Skin epidermis (tissue), 12 donors: ENCODE results near the gene GRB7.
"Not testable (repeated sequence)": the region's sequence is repeated elsewhere in the genome, so short reads cannot be mapped to it uniquely, and the experiment has no call there.

Source experiments
- H3K27ac ChIP-seq, 21 experiments: fragments of 200-600 bp; sonication (generic) in 11 of 21; one replicate each; pipeline ENCODE4 v1.5.0; 2020; ENCODE audit warnings: mild to moderate bottlenecking in 3 of 21, inconsistent platforms in 2 of 21, moderate library complexity in 2 of 21
- H3K4me3 ChIP-seq, 7 experiments: fragments of 200-600 bp; sonication (generic) in 2 of 7; one replicate each; pipeline ENCODE4 v1.5.0; 2020; ENCODE audit warnings: inconsistent platforms in 2 of 7, mild to moderate bottlenecking in 2 of 7, moderate library complexity in 1 of 7

Gene GRB7

GRCh38 chr17:39746145-39746461, 8.4 kb downstream of the GRB7 start:
- Histone ChIP-seq H3K4me3 (no peak overlapping the region), H3K27ac (no peak overlapping the region)

GRCh38 chr17:39747745-39748144, 10.0 kb downstream of the GRB7 start:
- no peak overlapping the region for H3K27ac ChIP-seq
- H3K4me3 ChIP-seq = no peak overlapping the region

GRCh38 chr17:39748444-39749034, 10.8 kb downstream of the GRB7 start:
- not testable (repeated sequence) for H3K27ac ChIP-seq, H3K4me3 ChIP-seq

DNA sequence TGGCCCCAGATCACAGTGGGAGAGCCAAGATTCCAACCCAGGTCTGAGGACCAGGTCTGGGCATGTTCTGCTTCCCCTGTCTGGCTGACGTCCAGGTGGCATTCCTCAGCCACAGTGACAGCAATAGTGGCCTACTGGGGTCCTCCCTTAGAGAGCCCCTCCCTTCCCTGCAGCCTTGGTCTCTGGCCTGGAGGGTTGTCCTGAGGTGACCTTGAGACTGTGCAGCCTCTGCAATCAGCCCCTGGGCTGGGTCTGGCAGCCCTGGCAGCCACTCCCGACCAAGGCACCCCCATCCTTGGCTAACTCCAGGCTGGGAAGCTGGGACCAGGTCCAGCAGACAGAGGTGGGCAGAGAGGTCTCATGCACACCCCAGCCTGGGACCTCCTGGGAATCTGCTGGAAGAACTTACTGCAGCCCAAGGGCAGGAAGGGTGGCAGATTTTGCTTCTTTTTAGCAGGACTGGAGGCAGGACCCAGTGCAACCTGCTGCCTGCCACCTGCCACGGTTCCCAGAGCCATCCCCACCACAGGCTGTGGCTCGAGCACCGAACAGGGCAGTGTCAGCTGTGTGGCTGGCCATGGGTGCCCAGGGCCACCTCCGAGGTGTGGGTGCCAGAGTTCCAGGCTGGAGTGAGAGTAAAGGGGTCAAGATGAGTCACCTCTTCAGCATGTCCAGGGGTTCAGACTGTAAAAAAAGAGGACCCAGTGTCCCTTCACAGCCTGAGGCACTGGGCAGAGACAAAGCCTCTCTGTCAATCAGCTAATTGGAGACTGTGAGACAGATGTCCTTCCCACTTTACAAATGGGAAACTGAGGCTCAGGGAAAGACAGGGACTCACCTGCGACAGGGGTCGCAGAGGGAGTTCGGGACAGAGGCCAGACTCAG, 12.6 kb downstream of the GRB7 start:
- Histone ChIP-seq H3K27ac (peak overlapping the region in 1 of 21 experiments; percentile 1), H3K4me3 (no peak overlapping the region)

DNA sequence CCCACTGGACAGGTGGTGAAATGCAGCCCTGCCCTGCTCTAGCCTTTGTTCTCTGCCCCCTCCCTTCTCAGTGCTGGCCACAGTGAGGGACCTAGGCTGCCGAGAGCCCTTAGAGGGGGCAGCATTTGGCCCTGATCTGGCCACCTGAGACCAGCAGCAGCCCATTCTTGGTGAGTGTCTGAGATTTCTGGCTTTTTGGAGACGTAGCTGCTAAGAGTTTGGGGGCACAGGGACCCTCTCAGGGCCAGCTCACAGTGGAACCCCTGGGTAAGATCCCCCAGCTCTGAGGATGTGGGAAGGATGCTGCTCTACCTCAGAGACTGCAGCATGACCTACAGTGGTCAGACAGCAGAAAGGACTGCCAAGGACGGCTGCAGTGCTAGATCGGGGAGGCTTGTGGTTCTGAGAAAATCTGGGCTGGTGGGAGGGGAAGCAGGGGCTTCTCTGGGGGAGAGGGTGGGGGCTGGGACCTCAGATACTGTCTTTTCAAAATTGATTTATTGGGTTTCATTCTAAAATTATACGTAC, 13.3 kb downstream of the GRB7 start:
- H3K27ac ChIP-seq = no peak overlapping the region

DNA sequence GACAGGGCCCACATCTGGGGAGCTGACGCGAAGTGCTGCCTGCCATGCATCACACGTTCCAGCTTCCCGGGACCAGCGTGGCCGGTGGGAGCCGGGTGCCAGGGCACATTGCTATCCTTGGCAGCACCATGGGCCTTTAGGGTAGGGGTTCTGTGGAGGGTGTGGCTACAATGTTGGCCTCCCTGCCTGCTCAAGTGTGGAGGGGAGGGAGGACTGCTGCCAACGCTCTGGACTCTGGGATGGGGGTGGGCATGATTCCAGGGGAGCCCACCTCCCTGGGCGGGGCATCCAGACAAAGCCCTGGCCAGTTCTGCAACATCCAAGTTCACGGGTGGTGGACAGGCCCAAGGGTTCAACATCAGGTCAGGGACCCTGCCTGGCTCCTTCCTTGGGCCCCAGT, 13.9 kb downstream of the GRB7 start:
- H3K4me3 ChIP-seq = no peak overlapping the region
- no peak overlapping the region for H3K27ac ChIP-seq

More for the DNA sequence above, 13.3 kb downstream of the GRB7 start:
- H3K4me3 ChIP-seq = no peak overlapping the region

- Histone ChIP-seq H3K4me3 (no peak overlapping the region), H3K27ac (no peak overlapping the region)
Measured at GRCh38 chr17:39752241-39752881, 14.6 kb downstream of the GRB7 start.

- Histone ChIP-seq H3K4me3 (peak overlapping the region; percentile 36 to 61 (median 47)), H3K27ac (peak overlapping the region; percentile 57 to 99 (median 91))
Measured at GRCh38 chr17:39753514-39754160, 15.9 kb downstream of the GRB7 start.

GRCh38 chr17:39754161-39754957, 16.6 kb downstream of the GRB7 start:
- peak overlapping the region; percentile 36 to 61 (median 47) for H3K4me3 ChIP-seq
- peak overlapping the region; percentile 71 to 99 (median 91) for H3K27ac ChIP-seq

- H3K4me3 ChIP-seq = peak overlapping the region; percentile 36 to 61 (median 47)
- H3K27ac ChIP-seq = peak overlapping the region; percentile 71 to 99 (median 91)
Measured at GRCh38 chr17:39754958-39755553, 17.3 kb downstream of the GRB7 start.

- no peak overlapping the region for H3K4me3 ChIP-seq
- H3K27ac ChIP-seq = peak overlapping the region in 20 of 21 experiments; percentile 3 to 99 (median 92)
Measured at GRCh38 chr17:39755554-39756379, 18.0 kb downstream of the GRB7 start.

DNA sequence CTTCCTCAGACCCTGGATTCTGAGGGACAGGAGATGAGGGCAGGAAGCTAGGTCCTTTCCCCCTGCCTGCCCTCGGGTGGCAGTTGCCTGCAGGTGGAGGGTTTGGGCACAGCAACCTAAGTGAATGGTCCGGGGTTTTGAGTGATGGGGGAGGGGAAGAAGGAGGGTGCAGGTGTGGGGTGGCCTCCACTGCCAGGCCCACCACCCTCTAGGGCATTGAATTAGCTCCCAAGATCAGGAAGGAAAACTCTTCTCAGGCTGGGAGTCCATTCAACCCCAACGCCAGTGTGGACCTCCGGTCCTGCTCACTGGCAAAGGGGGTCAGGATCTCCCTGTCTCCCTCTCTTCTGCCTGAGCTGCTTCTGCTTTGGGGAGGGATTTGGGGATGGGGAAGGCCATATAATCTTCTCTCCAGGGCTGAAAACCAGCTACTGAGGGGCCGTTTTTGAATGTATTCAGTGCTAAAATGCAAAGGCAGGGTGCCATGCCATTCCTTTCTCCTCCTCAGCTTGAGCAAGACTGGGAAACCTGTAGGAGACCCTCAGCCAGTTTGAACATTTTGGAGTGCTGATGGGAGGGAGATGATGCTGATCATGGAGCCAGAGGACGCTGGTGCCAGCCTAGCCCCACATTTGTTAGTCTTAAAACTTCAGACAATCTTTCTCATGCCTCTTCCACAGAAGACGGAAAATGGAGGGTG, 18.8 kb downstream of the GRB7 start:
- Histone ChIP-seq H3K4me3 (no peak overlapping the region), H3K27ac (peak overlapping the region in 13 of 21 experiments; percentile 3 to 99 (median 91))

GRCh38 chr17:39757176-39757662, 19.5 kb downstream of the GRB7 start:
- Histone ChIP-seq H3K4me3 (no peak overlapping the region), H3K27ac (peak overlapping the region in 8 of 21 experiments; percentile 21 to 99 (median 92))

DNA sequence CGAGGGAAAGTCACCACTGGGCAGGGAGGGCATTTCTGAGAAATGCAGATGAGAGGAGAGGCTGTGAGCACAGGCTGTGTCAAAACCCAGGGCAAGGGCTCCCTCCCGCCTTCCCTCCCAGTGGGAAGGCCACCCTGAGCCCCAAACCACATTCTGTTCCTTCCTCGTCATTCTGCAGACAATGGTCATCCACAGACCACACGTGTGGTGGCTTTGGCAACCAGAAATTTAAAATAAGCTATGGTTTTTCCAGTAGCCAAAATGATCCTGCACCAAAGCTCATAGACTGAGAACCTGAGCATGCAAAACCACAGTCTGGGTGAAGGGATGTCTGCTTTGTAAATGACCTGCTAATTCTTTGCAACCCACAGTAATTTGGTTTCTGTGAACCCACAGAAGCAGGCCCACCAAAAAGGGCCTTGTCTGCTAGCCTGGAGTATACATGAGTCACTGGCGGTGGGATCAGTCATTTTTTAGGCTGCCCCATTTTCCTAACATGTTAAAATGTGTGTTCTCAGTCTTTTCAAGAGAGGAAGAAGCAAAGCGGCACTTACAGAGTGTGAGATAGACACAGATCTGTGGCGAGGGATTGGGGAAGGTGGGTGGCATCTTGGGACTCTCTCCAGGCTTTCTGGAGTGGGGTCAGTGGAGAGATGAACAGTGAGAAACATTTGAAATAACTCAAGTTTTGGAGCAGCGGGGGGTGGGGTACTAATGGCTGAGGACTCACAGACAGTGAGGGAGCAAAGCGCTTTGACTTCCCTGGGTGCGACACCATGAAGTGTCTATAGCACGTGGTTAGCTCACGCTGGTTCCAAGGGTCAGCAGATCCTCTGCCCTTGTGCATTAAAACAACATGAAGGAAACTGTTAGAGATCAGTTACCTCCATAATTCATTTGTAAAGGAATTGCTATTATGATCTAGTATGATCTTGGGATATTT, 20.5 kb downstream of the GRB7 start:
- H3K27ac ChIP-seq = peak overlapping the region in 8 of 21 experiments; percentile 0 to 99 (median 45)
- no peak overlapping the region for H3K4me3 ChIP-seq

GRCh38 chr17:39759204-39759603, 21.5 kb downstream of the GRB7 start:
- Histone ChIP-seq H3K27ac (no peak overlapping the region), H3K4me3 (no peak overlapping the region)

- no peak overlapping the region for H3K27ac ChIP-seq
Measured at GRCh38 chr17:39761861-39762496, 24.2 kb downstream of the GRB7 start.

More at GRCh38 chr17:39761861-39762496, 24.2 kb downstream of the GRB7 start:
- no peak overlapping the region for H3K4me3 ChIP-seq
